ENCODE results near the gene PHC2. TPM values are rescaled to one million over a fixed set of nuclear protein-coding genes. Genes with fewer than 3 reads are reported as not detected.
A peak's percentile ranks its signal among the peaks of the same experiment; 100 is the strongest.

Gene PHC2
- total RNA-seq, 4 donors from 2014 or later: 77.8 to 81.3 (median 79.5) TPM

GRCh38 chr1:33371334-33371733 lies 59.6 kb downstream of the PHC2 start:
- Histone ChIP-seq H3K36me3 (peaks cover 5% of the 10 kb centered on the region), H3K27me3 (no peaks in the 10 kb centered on the region), H3K4me3 (no peak overlapping the region), H3K9me3 (no peaks in the 10 kb centered on the region), H3K27ac (no peak overlapping the region), H3K4me1 (peaks cover 13% of the 10 kb centered on the region)
- TF ChIP-seq POLR2A (IDR thresholded peaks at IDR 0.05): no peak
- no peak for TF ChIP-seq CTCF (IDR thresholded peaks at IDR 0.05)
- TF ChIP-seq EP300 (IDR thresholded peaks at IDR 0.05): no peak
- no peak for TF ChIP-seq POLR2AphosphoS5 (IDR thresholded peaks at IDR 0.05)
- peak in 1 of 2 donors; percentile 72 for DNase-seq (ENCODE audit: low spot score in 2 of 2)
- WGBS: 97% methylated on average over 9 of the region's 9 CpGs

- 85% methylated on average over 5 of the region's 5 CpGs for WGBS
- peaks cover 5% of the 10 kb centered on the region for H3K36me3 ChIP-seq
These were observed 60.1 kb downstream of the PHC2 start for GRCh38 chr1:33370827-33371226.

GRCh38 chr1:33370301-33370700 lies 60.6 kb downstream of the PHC2 start:
- Histone ChIP-seq H3K9me3 (no peaks in the 10 kb centered on the region), H3K4me3 (no peak overlapping the region), H3K27ac (no peak overlapping the region), H3K4me1 (peaks cover 20% of the 10 kb centered on the region), H3K27me3 (no peaks in the 10 kb centered on the region), H3K36me3 (peaks cover 5% of the 10 kb centered on the region)
- 61% methylated on average over 4 of the region's 4 CpGs for WGBS
- TF ChIP-seq CTCF (IDR thresholded peaks at IDR 0.05) (no peak), POLR2A (IDR thresholded peaks at IDR 0.05) (no peak), EP300 (IDR thresholded peaks at IDR 0.05) (no peak), POLR2AphosphoS5 (IDR thresholded peaks at IDR 0.05) (no peak)
- DNase-seq (ENCODE audit: low spot score in 2 of 2): peak in 1 of 2 donors; percentile 38

More at GRCh38 chr1:33370827-33371226, 60.1 kb downstream of the PHC2 start:
- no peak overlapping the region for H3K4me3 ChIP-seq
- peak in 1 of 2 donors; percentile 67 for DNase-seq (ENCODE audit: low spot score in 2 of 2)
- TF ChIP-seq CTCF (IDR thresholded peaks at IDR 0.05): no peak
- TF ChIP-seq POLR2AphosphoS5 (IDR thresholded peaks at IDR 0.05): no peak
- no peak for TF ChIP-seq EP300 (IDR thresholded peaks at IDR 0.05)
- no peak for TF ChIP-seq POLR2A (IDR thresholded peaks at IDR 0.05)
- peaks cover 16% of the 10 kb centered on the region for H3K4me1 ChIP-seq
- no peaks in the 10 kb centered on the region for H3K27me3 ChIP-seq
- no peaks in the 10 kb centered on the region for H3K9me3 ChIP-seq
- no peak overlapping the region for H3K27ac ChIP-seq

GRCh38 chr1:33369764-33370163 lies 61.1 kb downstream of the PHC2 start:
- Histone ChIP-seq H3K27me3 (no peaks in the 10 kb centered on the region), H3K27ac (no peak overlapping the region), H3K9me3 (no peaks in the 10 kb centered on the region), H3K4me3 (no peak overlapping the region), H3K4me1 (peaks cover 25% of the 10 kb centered on the region), H3K36me3 (peaks cover 5% of the 10 kb centered on the region)
- 100% methylated on average over 2 of the region's 2 CpGs for WGBS
- TF ChIP-seq POLR2AphosphoS5 (IDR thresholded peaks at IDR 0.05) (no peak), EP300 (IDR thresholded peaks at IDR 0.05) (no peak), CTCF (IDR thresholded peaks at IDR 0.05) (no peak), POLR2A (IDR thresholded peaks at IDR 0.05) (no peak)
- DNase-seq (ENCODE audit: low spot score in 2 of 2): peak in 1 of 2 donors; percentile 58

- no peak overlapping the region for H3K27ac ChIP-seq
- no peaks in the 10 kb centered on the region for H3K9me3 ChIP-seq
- peaks cover 5% of the 10 kb centered on the region for H3K36me3 ChIP-seq
- peaks cover 32% of the 10 kb centered on the region for H3K4me1 ChIP-seq
- H3K27me3 ChIP-seq: no peaks in the 10 kb centered on the region
- TF ChIP-seq CTCF (IDR thresholded peaks at IDR 0.05) (no peak), POLR2AphosphoS5 (IDR thresholded peaks at IDR 0.05) (no peak), POLR2A (IDR thresholded peaks at IDR 0.05) (no peak), EP300 (IDR thresholded peaks at IDR 0.05) (no peak)
- WGBS: 71% methylated on average over 6 of the region's 9 CpGs
- DNase-seq (ENCODE audit: low spot score in 2 of 2): peak in 1 of 2 donors; percentile 57
- no peak overlapping the region for H3K4me3 ChIP-seq
These were observed 61.8 kb downstream of the PHC2 start for GRCh38 chr1:33369081-33369480.
